H9 (cell line): ENCODE measurements around the gene GLYATL3. TPM values are rescaled to one million over a fixed set of nuclear protein-coding genes. Genes with fewer than 3 reads are reported as not detected.

ENCODE experiments used
- DNase-seq: peaks from one replicate; pipeline ENCODE4 v3.0.0-alpha.2; 2017
- H2AFZ ChIP-seq: one replicate; pipeline ENCODE4 v1.6.1; 2013; ENCODE audit warnings: mild to moderate bottlenecking, low read length, control low read depth, moderate library complexity
- H2AK5ac ChIP-seq: 2 replicates; pipeline ENCODE4 v1.6.1; 2013; ENCODE audit warnings: low read length, control low read depth, mixed read lengths; ENCODE audit not compliant: insufficient read length
- H2BK120ac ChIP-seq: one replicate; pipeline ENCODE4 v1.6.1; 2013; ENCODE audit warnings: low read depth, mild to moderate bottlenecking, low read length, control low read depth, inconsistent platforms; ENCODE audit not compliant: poor library complexity, severe bottlenecking
- H2BK12ac ChIP-seq: 2 replicates; pipeline ENCODE4 v1.6.1; 2013; ENCODE audit warnings: low read length, control low read depth, mixed read lengths, low read depth; ENCODE audit not compliant: insufficient read length
- H2BK15ac ChIP-seq: 2 replicates; pipeline ENCODE4 v1.6.1; 2013; ENCODE audit warnings: low read depth, low read length, control low read depth
- H2BK20ac ChIP-seq: one replicate; pipeline ENCODE4 v1.6.1; 2013; ENCODE audit warnings: low read depth, mild to moderate bottlenecking, low read length, control low read depth, inconsistent platforms; ENCODE audit not compliant: poor library complexity, severe bottlenecking
- H2BK5ac ChIP-seq: 2 replicates; pipeline ENCODE4 v1.6.1; 2013; ENCODE audit warnings: low read length, control low read depth, mixed read lengths; ENCODE audit not compliant: insufficient read length
- H3K14ac ChIP-seq: 2 replicates; pipeline ENCODE4 v1.6.1; 2013; ENCODE audit warnings: low read length, control low read depth; ENCODE audit not compliant: insufficient read depth
- H3K18ac ChIP-seq: 2 replicates; pipeline ENCODE4 v1.6.1; 2013; ENCODE audit warnings: low read depth, mild to moderate bottlenecking, mixed read lengths, low read length, control low read depth; ENCODE audit not compliant: insufficient read length
- H3K23ac ChIP-seq: 2 replicates; pipeline ENCODE4 v1.6.1; 2013; ENCODE audit warnings: low read length, control low read depth, mixed read lengths, low read depth; ENCODE audit not compliant: insufficient read length
- H3K23me2 ChIP-seq: 2 replicates; pipeline ENCODE4 v1.6.1; 2013; ENCODE audit warnings: low read depth, mild to moderate bottlenecking, mixed read lengths, low read length, control low read depth; ENCODE audit not compliant: insufficient read length, poor library complexity, severe bottlenecking
- H3K27ac ChIP-seq: 2 replicates; pipeline ENCODE4 v1.5.1; 2013; ENCODE audit warnings: low read length, control low read depth, mixed read lengths, low read depth; ENCODE audit not compliant: insufficient read length
- H3K27me3 ChIP-seq: 2 replicates; pipeline ENCODE4 v1.6.1; 2013; ENCODE audit warnings: low read length, control low read depth, inconsistent platforms; ENCODE audit not compliant: insufficient read depth
- H3K4ac ChIP-seq: 2 replicates; pipeline ENCODE4 v1.6.1; 2013; ENCODE audit warnings: low read depth, mild to moderate bottlenecking, control low read depth, inconsistent platforms, low read length, moderate library complexity
- H3K4me1 ChIP-seq: 2 replicates; pipeline ENCODE4 v1.6.1; 2013; ENCODE audit warnings: low read length, control low read depth, inconsistent platforms; ENCODE audit not compliant: insufficient read depth
- H3K4me2 ChIP-seq: 2 replicates; pipeline ENCODE4 v1.6.1; 2013; ENCODE audit warnings: low read length, control low read depth, mixed read lengths; ENCODE audit not compliant: insufficient read length, insufficient read depth
- H3K56ac ChIP-seq: 2 replicates; pipeline ENCODE4 v1.6.1; 2013; ENCODE audit warnings: low read depth, mild to moderate bottlenecking, mixed read lengths, low read length, control low read depth; ENCODE audit not compliant: insufficient read length
- H3K79me1 ChIP-seq: 2 replicates; pipeline ENCODE4 v1.6.1; 2013; ENCODE audit warnings: low read depth, mild to moderate bottlenecking, moderate library complexity, low read length, control low read depth, inconsistent platforms; ENCODE audit not compliant: insufficient read depth, poor library complexity, severe bottlenecking
- H3K79me2 ChIP-seq: 2 replicates; pipeline ENCODE4 v1.6.1; 2013; ENCODE audit warnings: low read length, control low read depth, inconsistent platforms; ENCODE audit not compliant: insufficient read depth
- H3K9ac ChIP-seq: 2 replicates; pipeline ENCODE4 v1.6.1; 2013; ENCODE audit warnings: low read length, control low read depth, mixed read lengths; ENCODE audit not compliant: insufficient read length; ENCODE audit errors: extremely low read depth
- H3K9me3 ChIP-seq: one replicate; pipeline ENCODE4 v1.6.1; 2013; ENCODE audit warnings: low read depth, low read length, inconsistent platforms; ENCODE audit not compliant: control insufficient read depth
- H3T11ph ChIP-seq: one replicate; pipeline ENCODE4 v1.6.1; 2013; ENCODE audit warnings: mild to moderate bottlenecking, low read length, control low read depth, inconsistent platforms
- H4K20me1 ChIP-seq: one replicate; pipeline ENCODE4 v1.6.1; 2013; ENCODE audit not compliant: control insufficient read depth, insufficient read length, insufficient read depth
- H4K5ac ChIP-seq: 2 replicates; pipeline ENCODE4 v1.6.1; 2013; ENCODE audit warnings: low read depth, mild to moderate bottlenecking, mixed read lengths, low read length, control low read depth; ENCODE audit not compliant: insufficient read length
- H4K8ac ChIP-seq: replicated peaks from 2 replicates; pipeline ENCODE4 v1.6.1; 2013; ENCODE audit warnings: low read length, control low read depth, mixed read lengths, low read depth; ENCODE audit not compliant: insufficient read length
- H4K91ac ChIP-seq: 2 replicates; pipeline ENCODE4 v1.6.1; 2013; ENCODE audit warnings: low read depth, mild to moderate bottlenecking, moderate library complexity, mixed read lengths, low read length, control low read depth; ENCODE audit not compliant: insufficient read length
- H3K27ac Mint-ChIP-seq, 3 experiments: 2 replicates in 2 of 3; 3 replicates in 1 of 3; pipeline ENCODE4 v1.8.0; 2020 to 2021; ENCODE audit warnings: mixed read lengths in 3 of 3, mild to moderate bottlenecking in 1 of 3, moderate library complexity in 1 of 3
- H3K27me3 Mint-ChIP-seq: 2 replicates; pipeline ENCODE4 v1.8.0; 2021; ENCODE audit warnings: low read depth, mild to moderate bottlenecking, moderate library complexity, mixed read lengths
- H3K36me3 Mint-ChIP-seq, 3 experiments: 2 replicates in 2 of 3; 3 replicates in 1 of 3; pipeline ENCODE4 v1.8.0; 2020 to 2021; ENCODE audit warnings: low read depth in 3 of 3, mixed read lengths in 3 of 3; ENCODE audit not compliant: insufficient read depth in 1 of 3
- H3K4me1 Mint-ChIP-seq, 2 experiments: 2 replicates each; pipeline ENCODE4 v1.8.0; 2020; ENCODE audit warnings: mixed read lengths in 2 of 2
- H3K4me3 Mint-ChIP-seq, 2 experiments: 2 replicates in 1 of 2; 3 replicates in 1 of 2; pipeline ENCODE4 v1.8.0; 2020 to 2021; ENCODE audit warnings: mild to moderate bottlenecking in 2 of 2, mixed read lengths in 2 of 2, moderate library complexity in 1 of 2
- H3K9me3 Mint-ChIP-seq, 2 experiments: 2 replicates in 1 of 2; 3 replicates in 1 of 2; pipeline ENCODE4 v1.8.0; 2020; ENCODE audit warnings: mild to moderate bottlenecking in 2 of 2, mixed read lengths in 2 of 2, moderate library complexity in 1 of 2
- WGBS: extraction: QIAGEN DNeasy Blood & Tissue Kit; methylation state at CpG from one replicate; pipeline ENCODE4 v1.1.7; 2013; ENCODE audit warnings: missing lambda C conversion rate, low lambda C conversion rate, mixed read lengths; ENCODE audit not compliant: insufficient read length; ENCODE audit errors: extremely low coverage; 5-methylcytosine and 5-hydroxymethylcytosine counted together
- total RNA-seq: library from RNA; stranded (reverse); gene quantifications from 2 replicates; pipeline ENCODE4 v1.2.1, GENCODE V29; 2021
- TF ChIP-seq, protein P1 (sequence below): fragments of 200-600 bp; sonication (generic); conservative IDR thresholded peaks from 3 replicates; pipeline ENCODE4 v1.8.0; 2021; ENCODE audit warnings: antibody characterized with exemption, mild to moderate bottlenecking

GLYATL3 gene
- total RNA-seq, 1 experiment from 2014 or later = not detected

DNA sequence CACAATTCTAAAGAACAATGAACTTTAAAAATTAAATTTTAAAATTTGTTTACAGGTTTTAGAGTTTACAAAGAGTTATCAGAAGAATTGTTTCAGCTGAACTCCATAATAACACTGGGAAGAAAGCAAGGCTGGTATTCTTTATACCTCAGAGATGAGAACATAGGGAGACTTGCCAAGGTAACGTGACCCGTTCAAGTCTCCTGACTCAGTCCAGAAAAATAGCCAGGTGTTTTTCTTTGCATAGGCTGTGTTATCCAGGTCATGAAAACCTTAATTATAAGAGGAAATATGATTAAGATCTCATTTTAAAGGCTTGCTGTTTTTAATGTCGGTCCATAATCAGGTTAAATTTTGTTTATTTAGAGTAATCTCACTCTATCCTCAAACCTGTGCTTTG, 42.2 kb downstream of the GLYATL3 start:
- no peaks in the 10 kb centered on the region for H3K9me3 ChIP-seq
- TF ChIP-seq, protein P1, sequence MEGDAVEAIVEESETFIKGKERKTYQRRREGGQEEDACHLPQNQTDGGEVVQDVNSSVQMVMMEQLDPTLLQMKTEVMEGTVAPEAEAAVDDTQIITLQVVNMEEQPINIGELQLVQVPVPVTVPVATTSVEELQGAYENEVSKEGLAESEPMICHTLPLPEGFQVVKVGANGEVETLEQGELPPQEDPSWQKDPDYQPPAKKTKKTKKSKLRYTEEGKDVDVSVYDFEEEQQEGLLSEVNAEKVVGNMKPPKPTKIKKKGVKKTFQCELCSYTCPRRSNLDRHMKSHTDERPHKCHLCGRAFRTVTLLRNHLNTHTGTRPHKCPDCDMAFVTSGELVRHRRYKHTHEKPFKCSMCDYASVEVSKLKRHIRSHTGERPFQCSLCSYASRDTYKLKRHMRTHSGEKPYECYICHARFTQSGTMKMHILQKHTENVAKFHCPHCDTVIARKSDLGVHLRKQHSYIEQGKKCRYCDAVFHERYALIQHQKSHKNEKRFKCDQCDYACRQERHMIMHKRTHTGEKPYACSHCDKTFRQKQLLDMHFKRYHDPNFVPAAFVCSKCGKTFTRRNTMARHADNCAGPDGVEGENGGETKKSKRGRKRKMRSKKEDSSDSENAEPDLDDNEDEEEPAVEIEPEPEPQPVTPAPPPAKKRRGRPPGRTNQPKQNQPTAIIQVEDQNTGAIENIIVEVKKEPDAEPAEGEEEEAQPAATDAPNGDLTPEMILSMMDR = no peak
- no peaks in the 10 kb centered on the region for H3K23me2 ChIP-seq
- H4K8ac ChIP-seq = no peak overlapping the region
- Mint-ChIP-seq H3K36me3 (no peaks in the 10 kb centered on the region), H3K4me1 (peaks cover 7% of the 10 kb centered on the region in 2 experiments), H3K27me3 (peaks cover 4% of the 10 kb centered on the region), H3K27ac (no peak overlapping the region), H3K4me3 (no peak overlapping the region), H3K9me3 (0 out of 5 replicates have a peak, but pooled peaks cover 0 to 5% of the 10 kb centered on the region in 2 experiments)
- H2BK20ac ChIP-seq = no peak overlapping the region
- H2BK5ac ChIP-seq = no peak overlapping the region
- no peak overlapping the region for H2AK5ac ChIP-seq
- H2BK12ac ChIP-seq = no peak overlapping the region
- H2BK120ac ChIP-seq = no peak overlapping the region
- no peak overlapping the region for H3K4ac ChIP-seq
- H3K14ac ChIP-seq = no peak overlapping the region
- no peak overlapping the region for H4K5ac ChIP-seq
- no peak overlapping the region for H3K9ac ChIP-seq
- no peak overlapping the region for H3K23ac ChIP-seq
- WGBS = no CpG with 5 or more reads among the region's 3 CpGs
- no peak overlapping the region for H4K91ac ChIP-seq
- no peak overlapping the region for H2BK15ac ChIP-seq
- H4K20me1 ChIP-seq = no peaks in the 10 kb centered on the region
- no peak overlapping the region for H3K56ac ChIP-seq
- no peak overlapping the region for H3K18ac ChIP-seq
- no peak overlapping the region for H3T11ph ChIP-seq
- no peaks in the 10 kb centered on the region for H3K4me1 ChIP-seq
- no peaks in the 10 kb centered on the region for H3K79me1 ChIP-seq
- no peak overlapping the region for H3K27ac ChIP-seq
- no peak overlapping the region for H2AFZ ChIP-seq
- no peaks in the 10 kb centered on the region for H3K79me2 ChIP-seq
- H3K4me2 ChIP-seq = no peak overlapping the region
- no peaks in the 10 kb centered on the region for H3K27me3 ChIP-seq
- no peak for DNase-seq
